ENCODE data around the gene GSTO2. TPM values are rescaled to one million over a fixed set of nuclear protein-coding genes. Genes with fewer than 3 reads are reported as not detected.

Gene GSTO2
- total RNA-seq, 2 donors from 2014 or later: 12.8 to 18.9 TPM

- Histone ChIP-seq H3K9me3 (no peaks in the 10 kb centered on the region), H3K4me1 (no peaks in the 10 kb centered on the region), H3K27me3 (no peaks in the 10 kb centered on the region), H3K9ac (ENCODE audit: low read depth in 2 of 2, low read length in 2 of 2) (peak overlapping the region; percentile 89 to 92), H3K27ac (no peak overlapping the region), H3K36me3 (no peaks in the 10 kb centered on the region), H3K4me3 (peak overlapping the region; percentile 76)
- no peak for TF ChIP-seq CTCF (IDR thresholded peaks at IDR 0.05)
- intact Hi-C loops (cut with DNase I): no loop called here
- DNase-seq: no peak
Observed at GRCh38 chr10:104267721-104268404, 1.1 kb upstream of the GSTO2 start.

- intact Hi-C loops (cut with DNase I): no loop called here
- peak overlapping the region; percentile 76 for H3K4me3 ChIP-seq
Observed at GRCh38 chr10:104268405-104268712, 625 bp upstream of the GSTO2 start.

GRCh38 chr10:104273286-104273685, 4.3 kb downstream of the GSTO2 start:
- TF ChIP-seq CTCF (IDR thresholded peaks at IDR 0.05): no peak
- Histone ChIP-seq H3K36me3 (no peaks in the 10 kb centered on the region), H3K9ac (ENCODE audit: low read depth in 2 of 2, low read length in 2 of 2) (no peak overlapping the region), H3K4me1 (no peaks in the 10 kb centered on the region), H3K27me3 (no peaks in the 10 kb centered on the region), H3K4me3 (no peak overlapping the region), H3K9me3 (no peaks in the 10 kb centered on the region), H3K27ac (no peak overlapping the region)
- intact Hi-C loops (cut with DNase I): no loop called here
- DNase-seq: no peak

More at GRCh38 chr10:104268405-104268712, 625 bp upstream of the GSTO2 start:
- no peak for TF ChIP-seq CTCF (IDR thresholded peaks at IDR 0.05)
- H3K27ac ChIP-seq: peak overlapping the region; percentile 64
- no peaks in the 10 kb centered on the region for H3K27me3 ChIP-seq
- no peaks in the 10 kb centered on the region for H3K9me3 ChIP-seq
- no peaks in the 10 kb centered on the region for H3K36me3 ChIP-seq
- H3K9ac ChIP-seq (ENCODE audit: low read depth in 2 of 2, low read length in 2 of 2): peak overlapping the region; percentile 89 to 92
- no peak for DNase-seq
- H3K4me1 ChIP-seq: no peaks in the 10 kb centered on the region

- no peak for DNase-seq
- no peak overlapping the region for H3K9ac ChIP-seq (ENCODE audit: low read depth in 2 of 2, low read length in 2 of 2)
- H3K9me3 ChIP-seq: no peaks in the 10 kb centered on the region
- no peak overlapping the region for H3K27ac ChIP-seq
- no peaks in the 10 kb centered on the region for H3K4me1 ChIP-seq
- no peaks in the 10 kb centered on the region for H3K27me3 ChIP-seq
- no peak overlapping the region for H3K4me3 ChIP-seq
- TF ChIP-seq CTCF (IDR thresholded peaks at IDR 0.05): no peak
- H3K36me3 ChIP-seq: no peaks in the 10 kb centered on the region
- intact Hi-C loops (cut with DNase I): no loop called here
Observed at GRCh38 chr10:104273899-104274575, 5.1 kb downstream of the GSTO2 start.

DNA sequence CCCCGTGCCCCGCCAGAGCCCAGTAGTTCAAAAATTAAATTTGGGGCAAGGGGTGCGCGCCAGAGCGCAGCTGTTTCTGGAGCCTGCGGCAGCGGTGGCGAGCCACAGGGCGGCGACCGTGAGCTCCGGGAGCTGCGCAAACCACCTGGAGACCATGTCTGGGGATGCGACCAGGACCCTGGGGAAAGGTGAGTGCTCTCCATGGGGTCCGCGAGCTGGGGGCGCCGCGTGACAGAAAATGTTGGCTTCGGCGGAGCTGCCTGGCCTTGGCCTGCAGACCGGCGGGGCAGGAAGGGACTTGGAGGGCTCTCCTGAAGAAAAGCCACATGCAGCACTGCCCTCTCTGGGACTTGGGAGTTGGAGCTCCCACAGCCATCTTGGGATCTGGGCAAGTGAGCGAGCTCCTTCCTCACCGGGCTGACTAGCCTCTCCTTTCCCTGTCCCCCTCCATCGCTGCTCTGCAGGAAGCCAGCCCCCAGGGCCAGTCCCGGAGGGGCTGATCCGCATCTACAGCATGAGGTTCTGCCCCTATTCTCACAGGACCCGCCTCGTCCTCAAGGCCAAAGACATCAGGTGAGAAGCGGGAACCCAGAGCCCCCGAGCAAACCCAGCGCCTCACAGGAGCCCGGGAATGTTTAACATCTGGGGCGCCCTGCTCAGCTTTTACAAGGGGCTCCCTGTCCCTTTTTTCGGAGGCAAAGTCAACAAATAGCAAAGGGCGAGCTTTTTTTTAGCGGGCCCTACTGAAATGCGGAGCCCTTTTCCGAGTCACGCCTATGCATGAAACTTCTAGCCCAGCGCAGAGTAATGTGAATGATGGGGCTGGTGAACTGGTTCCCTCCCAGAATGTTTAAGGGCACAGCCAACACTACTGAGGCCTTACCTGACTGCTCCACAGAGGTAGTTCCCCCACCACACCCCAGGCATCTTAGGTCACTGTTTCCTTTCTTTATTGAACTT, 6.1 kb downstream of the GSTO2 start:
- H3K27ac ChIP-seq: no peak overlapping the region
- no peaks in the 10 kb centered on the region for H3K9me3 ChIP-seq
- H3K4me3 ChIP-seq: peak overlapping the region; percentile 36
- intact Hi-C loops (cut with DNase I): no loop called here
- peak; percentile 85 for TF ChIP-seq CTCF (IDR thresholded peaks at IDR 0.05)
- no peaks in the 10 kb centered on the region for H3K27me3 ChIP-seq
- no peaks in the 10 kb centered on the region for H3K36me3 ChIP-seq
- peak; percentile 65 for DNase-seq
- no peaks in the 10 kb centered on the region for H3K4me1 ChIP-seq
- H3K9ac ChIP-seq (ENCODE audit: low read depth in 2 of 2, low read length in 2 of 2): peak overlapping the region; percentile 60 to 67
